Measurements from ENCODE around the gene USP17L22.
"Not testable (repeated sequence)": the region's sequence is repeated elsewhere in the genome, so short reads cannot be mapped to it uniquely, and the experiment has no call there.

Gene USP17L22

DNA sequence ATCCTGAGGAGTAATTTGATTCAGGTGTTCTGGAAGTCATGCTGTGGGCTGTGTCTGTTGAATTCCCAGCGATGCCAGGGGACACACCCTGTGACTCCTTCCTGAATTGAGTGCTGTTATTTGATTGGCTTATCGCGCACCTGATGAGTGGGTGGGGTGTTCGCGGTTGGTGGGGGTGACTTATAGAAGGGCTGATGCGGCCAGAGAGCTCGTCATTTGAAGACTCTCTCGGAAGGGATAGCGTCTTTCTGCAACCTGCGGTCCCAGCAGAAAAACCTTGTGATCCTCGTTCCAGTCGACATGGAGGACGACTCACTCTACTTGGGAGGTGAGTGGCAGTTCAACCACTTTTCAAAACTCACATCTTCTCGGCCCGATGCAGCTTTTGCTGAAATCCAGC, at the start of gene USP17L22:
Gene USP17L22, plus strand, starts transcription at position 301 of the 400 bp plus-strand sequence. Its CDS starts 0 bp downstream, at position 301.
- H3K27me3 Mint-ChIP-seq; H3K4me3 Mint-ChIP-seq; DNase-seq; H3K27ac Mint-ChIP-seq; ATAC-seq (replicated peaks); H3K4me1 Mint-ChIP-seq; H3K36me3 Mint-ChIP-seq; H3K9me3 Mint-ChIP-seq: not testable (repeated sequence)

GRCh38 chr4:9219852-9220251, 47.6 kb upstream of the USP17L22 start, which contains the start of gene USP17L12:
Gene USP17L12 (plus strand): TSS chr4:9220152. CDS start chr4:9220152, 0 bp downstream.
- not testable (repeated sequence) for H3K9me3 Mint-ChIP-seq; H3K27ac Mint-ChIP-seq; ATAC-seq (replicated peaks); H3K4me3 Mint-ChIP-seq; DNase-seq; H3K36me3 Mint-ChIP-seq; H3K4me1 Mint-ChIP-seq; H3K27me3 Mint-ChIP-seq

GRCh38 chr4:9224596-9224995, 42.8 kb upstream of the USP17L22 start, which contains the start of gene USP17L13:
Gene USP17L13 (plus strand): TSS chr4:9224896. CDS start chr4:9224896, 0 bp downstream.
- not testable (repeated sequence) for H3K4me3 Mint-ChIP-seq; H3K36me3 Mint-ChIP-seq; H3K9me3 Mint-ChIP-seq; H3K27ac Mint-ChIP-seq; DNase-seq; ATAC-seq (replicated peaks); H3K27me3 Mint-ChIP-seq; H3K4me1 Mint-ChIP-seq

GRCh38 chr4:9230249-9230648, 37.2 kb upstream of the USP17L22 start:
- not testable (repeated sequence) for H3K27me3 Mint-ChIP-seq; H3K36me3 Mint-ChIP-seq; H3K9me3 Mint-ChIP-seq; ATAC-seq (replicated peaks); H3K27ac Mint-ChIP-seq; H3K4me3 Mint-ChIP-seq; DNase-seq; H3K4me1 Mint-ChIP-seq

GRCh38 chr4:9234085-9234484, 33.3 kb upstream of the USP17L22 start, which contains the start of gene USP17L15:
Gene USP17L15 (plus strand): TSS chr4:9234385. CDS start chr4:9234385, 0 bp downstream.
- not testable (repeated sequence) for H3K4me3 Mint-ChIP-seq; H3K27ac Mint-ChIP-seq; H3K9me3 Mint-ChIP-seq; H3K36me3 Mint-ChIP-seq; H3K27me3 Mint-ChIP-seq; H3K4me1 Mint-ChIP-seq; ATAC-seq (replicated peaks); DNase-seq

- ATAC-seq (replicated peaks); DNase-seq; H3K4me3 Mint-ChIP-seq; H3K27ac Mint-ChIP-seq; H3K36me3 Mint-ChIP-seq; H3K9me3 Mint-ChIP-seq; H3K27me3 Mint-ChIP-seq; H3K4me1 Mint-ChIP-seq: not testable (repeated sequence)
These were observed 29.0 kb upstream of the USP17L22 start for GRCh38 chr4:9238461-9238860.

- not testable (repeated sequence) for DNase-seq, H3K4me1 Mint-ChIP-seq, H3K4me3 Mint-ChIP-seq
These were observed 23.8 kb upstream of the USP17L22 start, which contains the start of gene USP17L17 for GRCh38 chr4:9243579-9243978. Gene USP17L17 (plus strand): TSS chr4:9243879. CDS start chr4:9243879, 0 bp downstream.

DNA sequence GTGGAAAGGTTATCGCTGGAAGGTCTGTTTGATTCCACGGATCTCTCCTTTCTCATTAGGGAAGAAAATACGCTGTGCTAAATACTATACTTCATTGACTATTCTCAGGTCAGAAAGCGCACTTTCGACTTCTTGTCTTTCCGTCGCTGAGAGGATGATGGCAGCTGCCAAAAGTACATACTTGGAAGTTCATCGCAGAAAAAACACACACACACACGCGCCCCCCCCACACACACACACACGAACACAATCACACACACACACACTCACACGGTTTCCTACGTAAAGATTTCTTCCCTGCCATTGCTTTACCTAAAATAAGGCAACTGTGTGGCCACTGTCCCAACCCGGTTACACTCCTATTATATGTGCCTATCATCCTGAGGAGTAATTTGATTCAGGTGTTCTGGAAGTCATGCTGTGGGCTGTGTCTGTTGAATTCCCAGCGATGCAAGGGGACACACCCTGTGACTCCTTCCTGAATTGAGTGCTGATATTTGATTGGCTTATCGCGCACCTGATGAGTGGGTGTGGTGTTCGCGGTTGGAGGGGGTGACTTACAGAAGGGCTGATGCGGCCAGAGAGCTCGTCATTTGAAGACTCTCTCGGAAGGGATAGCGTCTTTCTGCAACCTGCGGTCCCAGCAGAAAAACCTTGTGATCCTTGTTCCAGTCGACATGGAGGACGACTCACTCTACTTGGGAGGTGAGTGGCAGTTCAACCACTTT, 19.3 kb upstream of the USP17L22 start, which contains the start of gene USP17L18:
Gene USP17L18, plus strand, starts transcription at position 678 of the 728 bp plus-strand sequence. Its CDS starts 0 bp downstream, at position 678.
- H3K27ac Mint-ChIP-seq; DNase-seq; H3K4me1 Mint-ChIP-seq; H3K27me3 Mint-ChIP-seq; H3K9me3 Mint-ChIP-seq; H3K4me3 Mint-ChIP-seq; H3K36me3 Mint-ChIP-seq; ATAC-seq (replicated peaks): not testable (repeated sequence)

More at GRCh38 chr4:9243579-9243978, 23.8 kb upstream of the USP17L22 start, which contains the start of gene USP17L17:
- H3K9me3 Mint-ChIP-seq; ATAC-seq (replicated peaks); H3K36me3 Mint-ChIP-seq; H3K27ac Mint-ChIP-seq; H3K27me3 Mint-ChIP-seq: not testable (repeated sequence)

- not testable (repeated sequence) for ATAC-seq (replicated peaks); DNase-seq; H3K4me1 Mint-ChIP-seq
These were observed 14.3 kb upstream of the USP17L22 start, which contains the start of gene USP17L19 for GRCh38 chr4:9253078-9253477. Gene USP17L19 (plus strand): TSS chr4:9253378. CDS start chr4:9253378, 0 bp downstream.

GRCh38 chr4:9257824-9258223, 9.6 kb upstream of the USP17L22 start, which contains the start of gene USP17L20:
Gene USP17L20 (plus strand): TSS chr4:9258124. CDS start chr4:9258124, 0 bp downstream.
- H3K4me3 Mint-ChIP-seq; H3K9me3 Mint-ChIP-seq; H3K36me3 Mint-ChIP-seq; DNase-seq; ATAC-seq (replicated peaks); H3K27me3 Mint-ChIP-seq; H3K4me1 Mint-ChIP-seq; H3K27ac Mint-ChIP-seq: not testable (repeated sequence)

More at GRCh38 chr4:9253078-9253477, 14.3 kb upstream of the USP17L22 start, which contains the start of gene USP17L19:
- H3K9me3 Mint-ChIP-seq, H3K27me3 Mint-ChIP-seq, H3K4me3 Mint-ChIP-seq, H3K27ac Mint-ChIP-seq, H3K36me3 Mint-ChIP-seq: not testable (repeated sequence)

DNA sequence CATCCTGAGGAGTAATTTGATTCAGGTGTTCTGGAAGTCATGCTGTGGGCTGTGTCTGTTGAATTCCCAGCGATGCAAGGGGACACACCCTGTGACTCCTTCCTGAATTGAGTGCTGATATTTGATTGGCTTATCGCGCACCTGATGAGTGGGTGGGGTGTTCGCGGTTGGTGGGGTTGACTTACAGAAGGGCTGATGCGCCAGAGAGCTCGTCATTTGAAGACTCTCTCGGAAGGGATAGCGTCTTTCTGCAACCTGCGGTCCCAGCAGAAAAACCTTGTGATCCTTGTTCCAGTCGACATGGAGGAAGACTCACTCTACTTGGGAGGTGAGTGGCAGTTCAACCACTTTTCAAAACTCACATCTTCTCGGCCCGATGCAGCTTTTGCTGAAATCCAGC, 4.8 kb upstream of the USP17L22 start, which contains the start of gene USP17L21:
Gene USP17L21, plus strand, starts transcription at position 301 of the 400 bp plus-strand sequence. Its CDS starts 0 bp downstream, at position 301.
- not testable (repeated sequence) for DNase-seq; H3K27ac Mint-ChIP-seq; ATAC-seq (replicated peaks); H3K9me3 Mint-ChIP-seq; H3K36me3 Mint-ChIP-seq; H3K4me3 Mint-ChIP-seq; H3K4me1 Mint-ChIP-seq; H3K27me3 Mint-ChIP-seq

DNA sequence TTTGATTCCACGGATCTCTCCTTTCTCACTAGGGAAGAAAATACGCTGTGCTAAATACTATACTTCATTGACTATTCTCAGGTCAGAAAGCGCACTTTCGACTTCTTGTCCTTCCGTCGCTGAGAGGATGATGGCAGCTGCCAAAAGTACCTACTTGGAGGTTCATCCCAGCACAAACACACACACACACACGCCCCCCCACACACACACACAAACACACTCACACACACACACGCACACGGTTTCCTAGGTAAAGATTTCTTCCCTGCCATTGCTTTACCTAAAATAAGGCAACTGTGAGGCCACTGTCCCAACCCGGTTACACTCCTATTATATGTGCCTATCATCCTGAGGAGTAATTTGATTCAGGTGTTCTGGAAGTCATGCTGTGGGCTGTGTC, 4.3 kb downstream of the USP17L22 start:
- not testable (repeated sequence) for H3K4me1 Mint-ChIP-seq; H3K27ac Mint-ChIP-seq; H3K4me3 Mint-ChIP-seq; H3K9me3 Mint-ChIP-seq; H3K27me3 Mint-ChIP-seq; H3K36me3 Mint-ChIP-seq; ATAC-seq (replicated peaks)
- peak; percentile 2 for DNase-seq
